HG02571 (cell line): ENCODE data around the gene SPDYE4.

Source experiments
- ATAC-seq: cut with Tn5 transposase; IDR thresholded peaks from one replicate; pipeline ENCODE4 v1.9.1; 2021; ENCODE audit warnings: mild to moderate bottlenecking, moderate library complexity; ENCODE audit not compliant: unreplicated experiment

The SPDYE4 gene

DNA sequence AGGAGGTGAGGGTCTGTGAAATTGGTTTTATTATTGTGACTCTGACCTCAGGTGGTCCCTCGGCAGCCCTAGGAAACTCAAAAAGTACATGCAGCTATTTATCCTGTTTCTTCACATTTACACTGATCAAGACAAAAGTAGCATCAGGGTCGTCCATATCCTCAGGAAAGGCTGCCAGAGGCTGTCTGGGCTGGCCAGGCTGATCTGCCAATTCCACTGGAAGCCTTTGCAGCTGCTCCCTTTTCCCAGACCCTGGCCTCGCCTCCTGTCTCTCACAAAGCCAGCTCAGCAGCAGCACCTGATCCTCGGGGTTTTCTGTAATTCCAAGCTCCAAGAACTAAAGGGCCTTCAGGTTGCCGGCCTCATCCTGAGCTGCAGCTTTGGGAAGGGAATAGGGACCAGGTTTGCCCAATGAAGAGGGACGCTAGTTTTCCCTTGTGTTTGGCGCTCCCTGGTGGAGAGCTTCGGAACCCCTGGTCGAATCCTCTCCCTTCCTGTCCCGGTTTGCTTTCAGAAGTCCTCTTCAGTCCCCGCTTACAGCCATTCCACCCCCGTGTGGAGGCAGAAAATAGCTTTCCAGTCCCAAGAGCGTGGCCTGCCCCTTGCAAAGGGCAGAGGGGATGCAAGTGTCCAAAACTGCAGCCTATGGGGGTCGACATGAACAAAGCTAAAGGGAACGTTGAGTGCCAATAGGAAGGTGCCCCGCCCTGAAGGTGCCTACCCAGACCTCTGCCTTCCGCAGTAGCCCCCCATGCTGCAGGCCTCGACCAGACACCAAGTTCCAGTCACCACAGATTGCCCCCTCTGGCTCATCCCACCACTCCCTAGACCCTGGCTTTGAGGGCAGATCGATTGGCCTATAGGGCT, 27.4 kb upstream of the SPDYE4 start:
- ATAC-seq: no peak

DNA sequence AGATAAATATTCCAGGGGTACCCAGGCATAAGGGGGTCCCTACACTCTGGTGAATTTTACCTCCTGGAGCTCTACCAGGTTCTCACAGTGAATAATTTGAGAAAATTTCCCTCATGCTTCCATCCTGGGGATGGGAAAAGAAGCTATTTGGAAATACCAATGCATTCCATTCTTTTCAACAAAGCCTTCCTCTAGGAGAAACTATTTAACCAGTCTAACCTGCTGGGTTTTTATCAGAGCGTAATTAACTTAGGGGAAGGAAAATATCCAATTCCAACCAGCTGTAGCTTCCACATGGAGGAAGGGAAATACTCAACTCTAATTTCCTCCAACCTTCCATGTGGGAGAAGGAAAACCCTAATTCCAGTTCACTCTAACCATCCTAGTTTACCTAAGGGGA, 23.8 kb upstream of the SPDYE4 start:
- ATAC-seq: no peak

DNA sequence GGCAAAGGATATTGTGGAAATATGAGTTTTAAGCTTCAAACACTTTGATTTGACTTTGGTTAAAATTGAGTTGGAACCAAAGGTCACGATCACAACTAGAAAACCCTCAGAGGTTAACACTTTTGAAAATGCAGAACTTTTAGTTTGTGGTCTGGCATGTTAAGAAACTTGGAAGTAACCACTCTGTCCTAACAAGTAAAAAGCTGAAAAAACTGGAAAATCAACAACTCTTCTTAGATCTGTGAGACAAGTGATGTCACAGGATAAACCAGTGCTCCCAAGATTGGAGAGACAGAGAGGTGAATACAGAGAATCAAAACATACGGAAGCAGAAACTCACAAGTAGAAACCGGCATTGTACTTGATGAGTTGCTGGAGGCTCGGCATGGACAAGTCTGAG, 23.4 kb upstream of the SPDYE4 start:
- no peak for ATAC-seq

DNA sequence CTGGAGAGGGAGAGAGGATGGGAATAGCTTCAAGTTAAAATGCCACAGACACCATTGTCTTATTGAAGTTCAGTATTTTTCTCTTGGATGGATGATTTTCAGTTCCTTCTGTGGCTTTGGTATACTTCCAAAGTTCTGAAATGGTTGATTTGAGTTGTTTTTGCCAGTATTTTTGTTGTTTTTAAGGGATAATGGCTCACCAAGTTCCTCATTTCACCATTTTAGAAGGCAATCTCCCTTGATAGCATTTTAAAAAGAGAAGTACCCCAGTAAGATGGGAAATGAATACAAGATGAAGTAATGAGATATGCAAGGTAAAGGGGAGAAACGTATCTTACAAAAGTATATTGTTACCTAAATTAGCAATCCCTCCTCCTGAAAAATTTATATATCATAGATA, 18.5 kb upstream of the SPDYE4 start:
- no peak for ATAC-seq

DNA sequence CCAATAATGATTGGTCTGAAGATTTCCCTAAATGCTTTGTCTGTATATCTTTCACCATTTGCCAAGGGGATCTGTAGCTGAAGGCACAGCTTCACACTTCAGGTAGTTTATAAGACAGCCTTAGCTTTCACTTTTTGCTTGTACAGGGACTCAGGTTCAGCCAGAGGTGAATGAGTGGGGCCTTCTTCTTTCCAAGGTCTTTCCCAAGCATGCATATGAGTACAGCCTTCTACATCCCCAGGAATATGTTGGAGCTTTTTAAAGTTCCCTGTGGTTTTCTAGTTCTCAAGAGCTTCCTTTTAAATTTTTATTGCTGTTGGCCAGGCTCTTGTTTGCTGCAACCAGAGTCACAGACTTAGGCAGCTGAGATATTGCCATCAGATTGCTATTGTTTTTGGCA, 17.9 kb upstream of the SPDYE4 start:
- no peak for ATAC-seq

DNA sequence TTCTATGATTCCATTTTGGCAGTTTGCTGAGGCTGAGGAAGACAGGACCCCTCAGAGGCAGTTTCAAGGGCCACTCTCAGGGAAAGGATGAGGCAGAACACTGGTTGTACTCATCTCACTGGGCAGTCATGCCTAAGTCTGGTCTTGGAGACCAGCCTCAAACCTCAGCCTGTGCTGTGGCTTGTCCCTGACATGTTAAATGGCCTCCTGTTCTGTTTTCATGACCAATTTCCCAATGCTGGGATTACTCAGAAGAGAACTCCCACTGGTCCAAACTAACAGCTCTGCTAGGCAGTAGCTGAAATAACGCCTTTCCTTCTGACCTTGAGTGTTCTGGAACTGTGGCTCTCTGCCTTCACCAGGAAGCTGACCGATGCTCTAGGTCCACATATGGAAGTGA, 8.4 kb upstream of the SPDYE4 start:
- ATAC-seq: no peak

DNA sequence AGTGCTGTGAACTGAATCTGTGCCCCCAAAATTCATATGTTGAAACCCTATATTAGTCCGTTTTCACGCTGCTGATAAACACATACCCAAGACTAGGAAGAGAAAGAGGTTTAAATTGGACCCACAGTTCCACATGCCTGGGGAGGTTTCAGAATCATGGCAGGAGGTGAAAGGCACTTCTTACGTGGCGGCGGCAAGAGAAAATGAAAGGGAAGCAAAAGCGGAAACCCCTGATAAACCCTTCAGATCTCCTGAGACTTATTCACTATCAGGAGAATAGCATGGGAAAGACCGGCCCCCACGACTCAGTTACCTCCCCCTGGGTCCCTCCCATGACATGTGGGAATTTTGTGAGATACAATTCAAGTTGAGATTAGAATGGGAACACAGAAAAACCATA, 3.7 kb upstream of the SPDYE4 start:
- no peak for ATAC-seq

DNA sequence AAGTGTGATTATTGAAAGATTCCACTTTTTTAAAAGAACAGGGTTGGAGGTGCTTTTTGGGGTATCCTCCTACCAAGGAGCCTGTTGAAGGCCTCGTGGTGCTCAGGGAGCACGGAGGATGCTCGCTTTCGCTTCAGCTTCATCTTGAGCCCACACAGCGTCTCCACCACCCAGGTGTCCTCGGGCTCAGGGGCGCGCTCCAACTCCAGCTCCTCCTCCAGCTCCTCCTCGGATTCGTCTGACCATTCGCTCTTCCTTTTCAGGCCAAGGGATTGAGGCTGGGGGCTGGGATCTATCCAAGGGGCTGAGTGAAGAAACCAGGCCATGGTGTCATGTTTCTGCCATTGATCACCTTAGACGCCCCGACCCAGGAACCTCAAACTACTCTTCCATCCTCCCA, 1.2 kb downstream of the SPDYE4 start:
- ATAC-seq: no peak

DNA sequence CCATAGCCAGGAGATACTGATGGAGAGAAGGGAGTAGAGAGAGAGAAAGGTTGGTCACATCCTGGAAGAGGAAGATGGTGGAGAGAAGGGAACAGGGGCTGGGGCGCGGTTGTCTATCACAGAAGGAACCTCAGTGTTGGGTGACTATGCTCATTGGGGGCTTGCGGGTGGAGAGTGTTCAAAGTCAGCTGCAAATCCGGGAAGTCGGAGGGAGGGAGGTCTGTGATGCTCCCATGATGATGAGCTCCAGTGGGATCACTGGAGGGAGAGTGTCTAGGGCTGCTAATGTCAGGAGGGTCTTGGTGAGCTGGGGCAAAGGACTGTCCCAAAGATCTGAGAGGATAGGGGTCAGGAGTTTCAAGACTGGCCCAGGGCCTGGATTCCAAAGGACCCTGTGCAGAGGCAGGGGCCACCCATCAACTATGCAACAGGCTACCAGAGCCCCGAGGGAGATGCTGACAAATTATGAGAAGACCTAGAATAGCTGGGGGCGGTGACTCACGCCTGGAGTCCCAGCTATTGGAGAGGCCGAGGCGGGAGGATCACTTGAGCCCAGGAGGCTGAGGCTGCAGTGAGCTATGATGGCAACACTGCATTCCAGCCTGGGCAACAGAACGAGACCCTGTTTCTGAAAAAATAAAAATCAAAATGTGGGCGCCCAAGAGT, 2.6 kb downstream of the SPDYE4 start:
- ATAC-seq: no peak

DNA sequence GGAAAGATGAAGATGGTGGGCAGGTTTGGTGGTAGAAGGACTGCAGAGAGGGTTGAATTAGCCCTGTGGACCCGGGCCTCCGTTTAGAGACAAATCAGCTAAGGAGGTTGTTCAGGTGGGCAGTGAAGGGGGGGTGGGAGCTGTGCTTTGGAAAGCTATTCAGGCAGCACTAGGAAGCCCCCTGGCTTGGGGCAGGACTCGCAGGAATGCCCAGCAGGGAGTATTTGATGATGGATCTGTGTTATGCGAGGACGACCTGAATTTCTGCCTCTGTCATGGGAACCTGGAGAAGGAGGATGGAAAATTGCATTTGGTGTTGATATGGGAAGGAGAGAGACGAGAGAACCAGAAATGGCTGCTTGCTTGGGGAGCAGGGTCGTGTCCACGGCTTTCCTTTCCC, 3.5 kb downstream of the SPDYE4 start:
- ATAC-seq: no peak

DNA sequence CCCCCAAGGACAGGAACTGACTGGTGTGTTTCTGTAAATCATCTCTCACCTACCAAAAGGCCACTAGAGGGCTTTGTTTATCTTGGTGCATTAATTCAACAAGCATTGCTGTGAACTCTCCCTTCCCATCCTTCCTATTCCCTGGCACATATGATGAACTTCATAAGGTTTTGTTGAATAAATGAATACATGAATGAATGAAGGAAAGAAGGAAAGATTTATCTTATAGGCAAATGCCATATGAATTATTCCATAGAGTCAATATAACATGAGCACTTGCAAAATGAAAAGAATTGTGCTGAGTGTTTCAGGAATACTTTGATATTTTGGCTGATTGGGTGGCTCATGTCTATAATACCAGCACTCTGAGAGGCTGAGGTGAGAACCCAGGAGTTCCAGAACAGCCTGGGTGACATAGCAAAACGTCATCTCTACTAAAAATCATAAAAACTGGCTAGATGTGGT, 4.3 kb downstream of the SPDYE4 start:
- no peak for ATAC-seq

DNA sequence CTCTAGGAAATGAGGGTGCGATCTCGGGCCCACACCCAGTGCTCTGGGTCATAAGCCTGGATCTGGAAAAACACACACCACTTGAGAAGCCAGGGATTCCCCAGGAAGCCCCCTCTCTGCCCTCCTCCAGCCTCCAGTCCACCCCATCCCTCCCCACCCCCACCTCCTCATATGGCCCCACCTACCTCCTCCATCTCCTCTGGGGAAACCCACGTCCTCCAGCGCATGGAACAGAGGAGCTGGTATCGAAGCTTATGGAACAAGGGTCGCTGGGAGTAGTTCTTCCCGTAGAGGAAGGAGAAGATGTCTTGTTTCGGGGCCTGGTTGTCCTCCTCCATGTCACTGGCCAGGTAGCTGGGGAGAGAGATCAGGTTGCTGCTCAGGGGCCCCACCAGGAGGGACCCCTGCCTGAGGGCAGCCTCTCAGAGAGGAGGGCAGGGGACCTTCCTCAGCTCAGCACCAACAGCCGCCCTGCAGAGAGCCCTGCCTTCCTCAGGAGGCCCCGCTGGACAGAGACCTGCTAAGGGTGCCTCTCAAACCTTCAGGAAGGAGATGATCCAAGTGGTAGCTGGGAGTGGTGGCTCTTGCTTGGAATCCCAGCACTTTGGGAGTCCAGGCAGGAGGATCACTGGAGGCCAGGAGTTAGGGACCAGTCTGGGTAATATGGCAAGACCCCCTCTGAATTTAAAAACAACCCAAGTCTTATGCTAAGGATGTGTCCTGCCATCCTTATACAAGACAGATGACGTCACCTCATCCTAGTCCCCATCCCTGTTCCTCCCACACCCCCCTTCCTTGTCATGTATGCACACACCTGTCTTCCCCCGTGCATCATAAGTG, 5.0 kb downstream of the SPDYE4 start:
- no peak for ATAC-seq

DNA sequence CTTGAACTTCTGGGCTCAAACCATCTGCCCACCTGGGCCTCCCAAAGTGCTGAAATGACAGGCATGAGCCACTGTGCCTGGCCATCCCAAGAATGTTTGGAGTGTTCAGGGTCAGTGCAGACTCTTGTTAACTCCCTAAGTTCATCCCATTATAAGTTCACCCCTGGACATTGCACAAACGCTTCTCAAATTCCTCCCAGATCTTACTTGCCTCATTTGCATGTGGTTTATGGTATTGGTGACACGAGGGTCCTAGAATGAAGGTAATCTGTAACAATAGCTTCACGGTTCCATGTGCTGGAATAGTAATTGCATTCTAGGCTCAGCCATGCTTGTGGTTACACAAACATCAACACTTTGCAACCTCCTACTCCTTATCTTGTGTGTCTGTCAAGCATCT, 8.7 kb downstream of the SPDYE4 start:
- ATAC-seq: no peak

DNA sequence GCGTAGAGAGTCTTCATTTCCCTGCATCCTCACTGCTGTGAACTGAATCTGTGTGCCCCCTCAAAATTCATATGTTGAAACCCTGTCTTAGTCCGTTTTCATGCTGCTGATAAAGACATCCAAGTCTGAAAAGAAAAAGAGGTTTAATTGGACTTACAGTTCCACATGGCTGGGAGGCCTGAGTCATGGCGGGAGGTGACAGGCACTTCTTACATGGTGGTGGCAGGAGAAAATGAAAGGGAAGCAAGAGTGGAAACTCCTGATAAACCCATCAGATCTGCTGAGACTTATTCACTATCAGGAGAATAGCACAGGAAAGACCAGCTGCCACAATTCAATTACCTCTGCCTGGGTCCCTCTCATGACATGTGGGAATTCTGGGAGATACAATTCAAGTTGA, 10.6 kb downstream of the SPDYE4 start:
- ATAC-seq: no peak

DNA sequence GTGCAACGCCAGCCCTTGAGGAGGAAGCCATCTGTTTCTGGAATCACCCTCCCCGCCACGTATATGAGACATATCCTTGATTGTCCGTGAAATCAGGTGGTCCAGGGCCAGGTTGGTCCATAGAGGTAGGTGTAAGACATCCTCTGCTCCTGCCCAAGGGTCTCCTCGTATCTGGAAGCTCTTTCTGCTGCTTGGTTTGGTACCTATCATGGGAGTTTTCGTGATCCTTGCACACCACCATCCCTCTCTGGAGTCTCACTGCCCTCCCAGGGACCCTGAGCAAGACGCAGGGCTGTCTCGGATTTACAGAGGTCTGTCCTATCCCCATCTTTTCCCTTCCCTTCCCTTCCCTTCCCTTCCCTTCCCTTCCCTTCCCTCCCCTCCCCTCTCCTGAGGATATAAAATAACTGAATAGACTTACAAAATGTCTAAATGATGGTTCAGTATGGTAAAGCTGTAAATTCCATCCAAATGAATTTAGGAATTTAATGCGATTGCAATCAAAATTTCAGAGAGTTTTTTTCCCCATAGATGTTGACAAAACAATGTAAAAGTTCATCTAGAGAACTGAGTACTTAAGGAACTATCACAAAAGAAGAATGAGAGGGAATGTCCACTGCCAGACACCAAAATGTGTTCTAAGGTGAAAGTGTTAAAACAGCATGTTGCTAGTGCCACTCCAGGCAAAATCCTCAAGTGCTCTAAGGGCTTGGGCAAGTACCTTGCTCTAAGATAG, 11.7 kb downstream of the SPDYE4 start:
- no peak for ATAC-seq

DNA sequence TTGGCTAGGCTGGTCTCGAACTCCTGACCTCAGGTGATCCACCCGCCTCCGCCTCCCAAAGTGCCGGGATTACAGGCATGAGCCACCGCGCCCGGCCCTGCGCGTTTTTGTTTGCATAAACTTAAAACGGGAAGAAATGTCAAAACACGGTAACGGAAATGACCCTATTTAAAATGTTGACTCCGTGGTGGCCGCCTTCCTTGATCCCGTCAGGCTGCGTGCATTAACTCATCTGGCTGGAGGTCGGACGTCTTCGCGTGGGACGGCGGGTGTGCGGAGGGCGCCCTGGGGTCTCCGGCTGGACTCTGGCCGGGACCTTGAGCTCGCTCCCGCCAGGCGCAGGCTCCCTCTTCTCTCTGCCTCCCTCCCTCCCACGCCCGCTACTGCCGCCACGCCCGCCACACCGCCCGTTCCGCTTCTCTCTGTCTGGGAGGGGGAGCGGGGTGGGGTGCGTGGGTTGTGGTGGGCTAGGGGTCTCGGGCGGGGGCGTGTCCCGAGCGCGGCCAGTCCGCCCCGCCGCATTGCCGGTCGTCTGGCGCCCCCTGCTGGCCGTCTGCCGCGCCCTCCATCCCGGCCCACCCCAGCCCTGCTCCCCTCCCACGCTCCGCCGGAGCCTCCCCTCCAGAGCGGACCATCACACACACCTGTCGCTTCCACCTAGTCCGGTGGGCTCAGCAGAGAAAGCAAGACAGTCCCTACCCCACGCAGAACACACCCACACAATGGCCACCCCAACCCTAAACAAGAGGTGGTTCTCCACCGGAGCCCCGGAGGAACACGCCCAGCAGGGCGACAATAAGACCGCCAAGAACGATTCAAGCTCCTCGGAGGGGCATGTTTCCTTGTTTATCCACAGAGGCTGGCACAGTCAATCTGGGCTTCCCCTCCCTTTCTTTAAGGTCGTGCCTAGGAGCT, 12.5 kb downstream of the SPDYE4 start:
- peak; percentile 53 for ATAC-seq

DNA sequence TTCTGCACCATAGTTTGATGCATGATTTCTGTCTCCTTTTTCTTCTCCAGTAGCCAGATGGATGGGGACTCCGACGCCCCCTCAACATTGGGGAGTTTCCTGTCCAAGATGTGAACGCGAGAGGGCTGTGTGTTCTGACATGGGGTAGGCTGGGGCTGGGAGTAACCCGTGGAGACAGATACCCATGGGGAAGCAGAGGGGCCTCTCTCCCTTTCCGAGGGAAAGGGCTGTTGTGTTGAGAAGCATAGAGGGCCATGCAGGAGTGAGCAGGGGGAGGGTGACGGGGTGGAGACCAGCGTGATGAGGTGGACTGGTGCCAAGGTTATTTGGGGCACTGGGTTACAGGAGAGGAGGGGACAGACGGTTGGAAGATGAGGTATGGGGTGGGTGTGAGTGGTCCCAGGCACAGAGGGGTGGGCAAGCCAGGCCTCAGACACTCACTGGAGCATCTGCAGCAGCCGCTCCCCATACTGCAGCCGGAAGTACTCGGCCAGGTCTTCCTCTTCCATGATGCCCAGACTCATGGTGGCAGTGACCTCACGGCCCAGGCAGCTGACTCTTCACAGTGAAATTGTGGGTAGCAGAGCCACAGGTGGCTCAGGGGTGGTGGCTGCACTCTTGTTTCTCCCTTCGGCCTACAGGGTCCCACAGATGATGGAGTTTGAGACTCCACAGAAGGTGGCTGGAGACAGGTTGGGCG, 14.1 kb downstream of the SPDYE4 start:
- ATAC-seq: no peak

DNA sequence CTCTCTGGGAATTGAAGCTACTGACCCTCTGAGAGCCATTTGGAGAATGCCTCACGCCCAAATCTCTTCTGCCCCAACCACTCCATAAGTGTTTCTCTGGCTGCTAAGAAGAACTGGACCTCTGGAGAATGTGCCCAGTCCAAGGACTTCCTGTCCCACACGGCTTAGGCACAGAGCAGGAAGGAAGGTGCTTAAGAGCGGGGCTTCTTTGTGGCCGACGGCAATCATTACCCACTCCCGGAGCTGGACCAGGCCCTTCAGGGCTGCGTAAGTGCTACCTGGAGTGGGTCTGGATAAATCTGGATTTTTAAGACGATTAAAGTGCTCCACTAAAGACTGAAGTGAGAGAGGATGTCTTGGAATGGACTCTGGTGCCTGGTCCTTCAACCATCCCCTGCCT, 15.5 kb downstream of the SPDYE4 start:
- no peak for ATAC-seq

DNA sequence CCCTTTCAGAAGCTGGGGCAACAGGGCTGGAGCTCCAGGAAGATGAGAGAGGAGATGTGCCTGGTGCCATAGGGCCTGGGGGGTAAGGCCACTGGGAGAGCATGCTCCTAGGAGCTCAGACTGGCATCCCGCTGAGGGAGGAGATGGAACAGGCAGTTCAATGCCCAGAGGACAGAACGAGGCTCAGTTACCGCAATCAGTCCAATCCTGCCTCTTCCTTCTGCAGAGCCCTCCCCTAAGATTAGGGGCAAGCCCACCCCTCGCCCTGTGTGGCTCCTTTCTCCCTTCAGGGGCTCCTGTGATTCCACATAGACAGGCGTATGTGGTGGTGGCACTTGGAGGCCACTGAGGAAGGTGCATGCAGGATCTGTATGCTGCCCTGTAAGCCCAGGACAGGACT, 16.1 kb downstream of the SPDYE4 start:
- ATAC-seq: no peak
